KMS-11 (cell line): ENCODE measurements around the gene DKC1.

Experiments used
- H2AFZ ChIP-seq: fragments of 200-600 bp; sonication (generic); 2 replicates; pipeline ENCODE4 v1.6.1; 2016; ENCODE audit warnings: antibody characterized with exemption, mixed run types, low read depth
- H3K27ac ChIP-seq: fragments of 200-600 bp; sonication (generic); 2 replicates; pipeline ENCODE4 v1.6.1; 2016; ENCODE audit warnings: mild to moderate bottlenecking, mixed run types
- H3K27me3 ChIP-seq: fragments of 200-600 bp; sonication (generic); 2 replicates; pipeline ENCODE4 v1.6.1; 2017; ENCODE audit warnings: mild to moderate bottlenecking, low read depth, mixed run types, moderate library complexity; ENCODE audit not compliant: insufficient read depth
- H3K36me3 ChIP-seq: fragments of 200-600 bp; sonication (generic); 2 replicates; pipeline ENCODE4 v1.6.1; 2017; ENCODE audit warnings: mild to moderate bottlenecking, mixed run types; ENCODE audit not compliant: insufficient read depth
- H3K4me1 ChIP-seq: fragments of 200-600 bp; sonication (generic); 2 replicates; pipeline ENCODE4 v1.6.1; 2016; ENCODE audit warnings: mild to moderate bottlenecking, low read depth, mixed run types; ENCODE audit not compliant: poor library complexity, severe bottlenecking
- H3K4me2 ChIP-seq: fragments of 200-600 bp; sonication (generic); 2 replicates; pipeline ENCODE4 v1.7.0; 2016; ENCODE audit warnings: mild to moderate bottlenecking, mixed run types
- H3K4me3 ChIP-seq: fragments of 200-600 bp; sonication (generic); IDR thresholded peaks from 2 replicates; pipeline ENCODE4 v1.6.1; 2017; ENCODE audit warnings: low read depth, low read length, mixed read lengths; ENCODE audit not compliant: insufficient read depth
- H3K79me2 ChIP-seq: fragments of 200-600 bp; sonication (generic); 2 replicates; pipeline ENCODE4 v1.6.1; 2016; ENCODE audit warnings: low read depth, mixed run types; ENCODE audit not compliant: insufficient read depth
- H3K9ac ChIP-seq: fragments of 200-600 bp; sonication (generic); 2 replicates; pipeline ENCODE4 v1.6.1; 2016; ENCODE audit warnings: mild to moderate bottlenecking, mixed run types
- H4K20me1 ChIP-seq: fragments of 200-600 bp; sonication (generic); 2 replicates; pipeline ENCODE4 v1.6.1; 2016; ENCODE audit warnings: mild to moderate bottlenecking, mixed run types; ENCODE audit not compliant: insufficient read depth
- TF ChIP-seq, protein P1 (sequence below): fragments of 200-600 bp; sonication (generic); conservative IDR thresholded peaks from 2 replicates; pipeline ENCODE4 v1.6.1; 2017; ENCODE audit warnings: low read depth, mild to moderate bottlenecking, antibody characterized with exemption, low read length, moderate library complexity, mixed read lengths

The DKC1 gene

DNA sequence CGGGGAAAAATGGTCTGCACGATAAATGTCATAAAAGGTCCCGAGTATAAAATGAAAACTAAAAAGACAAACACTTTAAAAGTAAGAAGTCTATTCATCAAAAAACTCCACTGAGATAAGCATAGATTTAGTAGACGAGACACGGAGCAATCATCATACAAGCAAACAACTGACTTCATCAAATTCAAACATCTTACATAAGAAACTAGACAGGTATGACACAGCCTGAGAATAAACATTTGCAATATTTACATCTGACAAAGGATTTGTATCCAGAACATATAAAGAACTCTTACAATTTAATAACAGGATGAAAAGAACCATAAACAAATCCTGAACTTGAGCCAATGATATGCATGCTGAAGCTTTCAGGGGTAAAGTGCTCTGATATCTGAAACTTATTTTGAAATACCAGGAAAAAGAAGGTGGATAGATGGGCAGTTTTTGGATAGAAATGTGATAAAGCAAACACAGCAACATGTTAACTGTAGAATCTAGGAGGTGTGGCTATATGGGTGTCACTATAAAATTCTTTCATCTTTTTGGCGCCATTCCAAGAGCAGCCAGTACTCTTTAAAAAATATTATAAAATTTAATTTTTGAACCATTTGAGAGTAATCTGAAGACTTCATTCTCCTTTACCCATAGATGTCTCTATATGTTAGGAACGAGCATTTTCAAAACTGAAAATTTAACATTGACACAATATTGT is 30.6 kb downstream of the DKC1 start:
- TF ChIP-seq, protein P1, sequence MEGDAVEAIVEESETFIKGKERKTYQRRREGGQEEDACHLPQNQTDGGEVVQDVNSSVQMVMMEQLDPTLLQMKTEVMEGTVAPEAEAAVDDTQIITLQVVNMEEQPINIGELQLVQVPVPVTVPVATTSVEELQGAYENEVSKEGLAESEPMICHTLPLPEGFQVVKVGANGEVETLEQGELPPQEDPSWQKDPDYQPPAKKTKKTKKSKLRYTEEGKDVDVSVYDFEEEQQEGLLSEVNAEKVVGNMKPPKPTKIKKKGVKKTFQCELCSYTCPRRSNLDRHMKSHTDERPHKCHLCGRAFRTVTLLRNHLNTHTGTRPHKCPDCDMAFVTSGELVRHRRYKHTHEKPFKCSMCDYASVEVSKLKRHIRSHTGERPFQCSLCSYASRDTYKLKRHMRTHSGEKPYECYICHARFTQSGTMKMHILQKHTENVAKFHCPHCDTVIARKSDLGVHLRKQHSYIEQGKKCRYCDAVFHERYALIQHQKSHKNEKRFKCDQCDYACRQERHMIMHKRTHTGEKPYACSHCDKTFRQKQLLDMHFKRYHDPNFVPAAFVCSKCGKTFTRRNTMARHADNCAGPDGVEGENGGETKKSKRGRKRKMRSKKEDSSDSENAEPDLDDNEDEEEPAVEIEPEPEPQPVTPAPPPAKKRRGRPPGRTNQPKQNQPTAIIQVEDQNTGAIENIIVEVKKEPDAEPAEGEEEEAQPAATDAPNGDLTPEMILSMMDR = no peak
- Histone ChIP-seq H2AFZ (no peak overlapping the region), H3K27ac (no peak overlapping the region), H3K4me3 (no peak overlapping the region), H3K9ac (no peak overlapping the region), H3K4me1 (no peaks in the 10 kb centered on the region), H3K79me2 (no peaks in the 10 kb centered on the region), H3K4me2 (no peak overlapping the region), H4K20me1 (no peaks in the 10 kb centered on the region), H3K36me3 (no peaks in the 10 kb centered on the region), H3K27me3 (no peaks in the 10 kb centered on the region)

DNA sequence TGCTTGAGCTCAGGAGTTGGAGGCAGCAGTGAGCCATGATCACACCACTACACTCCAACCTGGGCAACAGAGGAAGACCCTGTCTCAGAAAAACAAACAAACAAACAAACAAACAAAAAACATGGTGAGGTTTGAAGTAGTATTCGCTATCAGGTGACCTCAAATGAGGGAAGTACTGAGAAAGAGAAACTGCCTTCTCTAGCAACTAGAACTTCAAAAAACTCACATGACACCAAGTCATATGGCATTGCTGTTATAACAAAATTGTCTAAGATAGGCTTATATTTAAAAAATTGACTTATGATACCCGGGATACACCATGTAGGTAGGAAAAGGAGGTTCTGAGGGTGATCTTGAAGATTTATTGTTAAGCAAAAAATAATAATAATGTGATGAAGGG is 32.4 kb downstream of the DKC1 start:
- Histone ChIP-seq H3K36me3 (no peaks in the 10 kb centered on the region), H3K4me2 (no peak overlapping the region), H2AFZ (no peak overlapping the region), H3K9ac (no peak overlapping the region), H4K20me1 (no peaks in the 10 kb centered on the region), H3K27ac (no peak overlapping the region), H3K4me1 (no peaks in the 10 kb centered on the region), H3K79me2 (no peaks in the 10 kb centered on the region), H3K27me3 (no peaks in the 10 kb centered on the region), H3K4me3 (no peak overlapping the region)
- TF ChIP-seq, protein P1 = no peak

DNA sequence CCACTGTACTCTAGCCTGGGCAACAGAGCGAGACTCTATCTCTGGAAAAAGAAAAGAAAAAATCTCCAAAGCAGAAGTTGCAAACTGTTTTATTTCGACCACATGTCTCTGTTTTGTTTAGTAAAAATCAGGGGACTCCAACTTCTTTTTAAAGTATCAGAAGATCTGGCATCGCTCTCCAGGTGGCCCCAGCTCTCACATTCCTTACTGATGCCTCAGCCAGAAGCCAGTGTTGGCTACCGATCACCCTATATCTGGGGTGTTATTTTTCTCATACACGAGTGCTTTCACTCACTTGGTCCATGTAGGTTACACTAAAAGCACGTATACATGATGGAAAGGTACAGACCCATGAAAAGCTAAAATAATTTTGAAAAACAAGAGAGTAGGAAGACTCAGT is 34.3 kb downstream of the DKC1 start:
- Histone ChIP-seq H3K9ac (no peak overlapping the region), H3K4me3 (no peak overlapping the region), H2AFZ (no peak overlapping the region), H3K27ac (no peak overlapping the region), H3K4me2 (no peak overlapping the region), H4K20me1 (no peaks in the 10 kb centered on the region), H3K79me2 (no peaks in the 10 kb centered on the region), H3K27me3 (no peaks in the 10 kb centered on the region), H3K4me1 (no peaks in the 10 kb centered on the region), H3K36me3 (no peaks in the 10 kb centered on the region)
- TF ChIP-seq, protein P1 = no peak

DNA sequence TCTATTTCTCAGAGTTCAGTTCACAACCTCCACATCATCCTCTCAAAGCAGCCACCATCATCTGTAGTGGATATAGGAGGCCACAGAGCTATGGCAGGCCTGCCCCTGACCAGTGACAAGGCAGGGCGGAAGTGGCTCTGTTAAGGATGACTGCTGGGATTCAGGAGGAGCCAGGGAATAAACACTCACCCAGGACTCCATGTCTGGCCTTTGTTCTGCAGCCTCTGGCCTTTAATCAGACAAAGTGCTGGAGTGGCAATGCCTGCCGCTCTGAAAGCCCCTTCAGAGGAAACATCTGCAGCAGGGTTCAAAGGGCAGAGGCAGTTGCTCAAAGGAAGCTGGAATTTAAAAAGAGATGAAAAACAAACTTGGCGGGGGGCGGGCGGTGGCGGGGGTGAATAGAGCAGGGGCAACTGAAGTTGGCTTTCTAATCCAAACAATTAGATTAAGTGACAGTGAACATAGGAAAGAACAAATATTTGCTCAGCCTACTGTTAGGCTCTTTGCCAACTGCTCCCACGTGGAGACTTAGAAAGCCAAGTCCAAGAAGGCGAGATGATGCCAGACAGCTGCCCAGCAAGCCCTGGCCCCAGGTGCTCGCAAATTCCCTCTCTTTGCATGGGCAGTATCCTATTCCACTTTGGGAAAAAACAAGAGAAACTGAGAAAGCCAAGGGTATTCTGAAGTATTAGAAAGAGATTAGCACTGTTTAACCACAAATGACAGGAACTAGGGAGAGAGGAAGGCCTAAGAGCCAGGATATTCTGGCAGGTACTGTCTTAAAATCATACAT is 37.1 kb downstream of the DKC1 start:
- Histone ChIP-seq H3K4me1 (no peaks in the 10 kb centered on the region), H3K4me2 (no peak overlapping the region), H3K27ac (no peak overlapping the region), H3K27me3 (no peaks in the 10 kb centered on the region), H3K36me3 (no peaks in the 10 kb centered on the region), H3K4me3 (no peak overlapping the region), H3K79me2 (no peaks in the 10 kb centered on the region), H2AFZ (no peak overlapping the region), H3K9ac (no peak overlapping the region), H4K20me1 (no peaks in the 10 kb centered on the region)
- TF ChIP-seq, protein P1 = no peak
